ENCODE measurements around the gene NCDN. TPM values are rescaled to one million over a fixed set of nuclear protein-coding genes. Genes with fewer than 3 reads are reported as not detected.
A peak's percentile ranks its signal among the peaks of the same experiment; 100 is the strongest.

Gene NCDN
- total RNA-seq, 2 experiments from 2014 or later: 31.3 to 36.0 TPM

GRCh38 chr1:35588197-35588910, 30.8 kb downstream of the NCDN start:
- no peak overlapping the region for H3K4me3 Mint-ChIP-seq
- H3K9me3 Mint-ChIP-seq: no peaks in the 10 kb centered on the region
- no peak for DNase-seq
- peaks cover 2% of the 10 kb centered on the region for H3K36me3 Mint-ChIP-seq
- H3K4me1 Mint-ChIP-seq: peaks cover 1% of the 10 kb centered on the region
- no peaks in the 10 kb centered on the region for H3K27me3 Mint-ChIP-seq
- H3K27ac Mint-ChIP-seq: no peak overlapping the region

- Mint-ChIP-seq H3K9me3 (no peaks in the 10 kb centered on the region), H3K27ac (no peak overlapping the region), H3K4me3 (no peak overlapping the region), H3K4me1 (peaks cover 2% of the 10 kb centered on the region), H3K27me3 (no peaks in the 10 kb centered on the region), H3K36me3 (peaks cover 2% of the 10 kb centered on the region)
- no peak for DNase-seq
Observed at GRCh38 chr1:35589516-35590427, 32.2 kb downstream of the NCDN start.

- no peak overlapping the region for H3K4me3 Mint-ChIP-seq
- peaks cover 2% of the 10 kb centered on the region for H3K4me1 Mint-ChIP-seq
- H3K36me3 Mint-ChIP-seq: peaks cover 2% of the 10 kb centered on the region
- no peaks in the 10 kb centered on the region for H3K27me3 Mint-ChIP-seq
- no peak overlapping the region for H3K27ac Mint-ChIP-seq
- DNase-seq: no peak
- no peaks in the 10 kb centered on the region for H3K9me3 Mint-ChIP-seq
Observed at GRCh38 chr1:35590476-35591040, 33.0 kb downstream of the NCDN start.

- H3K27ac Mint-ChIP-seq: no peak overlapping the region
- H3K27me3 Mint-ChIP-seq: no peaks in the 10 kb centered on the region
- no peak overlapping the region for H3K4me3 Mint-ChIP-seq
- peaks cover 2% of the 10 kb centered on the region for H3K4me1 Mint-ChIP-seq
- H3K9me3 Mint-ChIP-seq: no peaks in the 10 kb centered on the region
- peaks cover 2% of the 10 kb centered on the region for H3K36me3 Mint-ChIP-seq
- no peak for DNase-seq
Observed at GRCh38 chr1:35591211-35591610, 33.6 kb downstream of the NCDN start.

GRCh38 chr1:35592991-35593769, 35.6 kb downstream of the NCDN start:
- Mint-ChIP-seq H3K27ac (no peak overlapping the region), H3K27me3 (no peaks in the 10 kb centered on the region), H3K4me1 (peaks cover 2% of the 10 kb centered on the region), H3K4me3 (no peak overlapping the region), H3K36me3 (peaks cover 2% of the 10 kb centered on the region), H3K9me3 (no peaks in the 10 kb centered on the region)
- DNase-seq: no peak

GRCh38 chr1:35594005-35594760, 36.6 kb downstream of the NCDN start:
- no peak overlapping the region for H3K4me3 Mint-ChIP-seq
- no peak overlapping the region for H3K27ac Mint-ChIP-seq
- peaks cover 2% of the 10 kb centered on the region for H3K4me1 Mint-ChIP-seq
- DNase-seq: no peak
- no peaks in the 10 kb centered on the region for H3K9me3 Mint-ChIP-seq
- no peaks in the 10 kb centered on the region for H3K27me3 Mint-ChIP-seq
- peaks cover 2% of the 10 kb centered on the region for H3K36me3 Mint-ChIP-seq

- no peak for DNase-seq
- no peak overlapping the region for H3K4me3 Mint-ChIP-seq
- H3K27me3 Mint-ChIP-seq: no peaks in the 10 kb centered on the region
- H3K27ac Mint-ChIP-seq: no peak overlapping the region
- H3K4me1 Mint-ChIP-seq: peaks cover 2% of the 10 kb centered on the region
- no peaks in the 10 kb centered on the region for H3K9me3 Mint-ChIP-seq
- H3K36me3 Mint-ChIP-seq: no peaks in the 10 kb centered on the region
Observed at GRCh38 chr1:35595684-35596083, 38.1 kb downstream of the NCDN start.

GRCh38 chr1:35597870-35598269, 40.3 kb downstream of the NCDN start:
- Mint-ChIP-seq H3K27me3 (no peaks in the 10 kb centered on the region), H3K9me3 (no peaks in the 10 kb centered on the region), H3K4me1 (peaks cover 2% of the 10 kb centered on the region), H3K36me3 (peaks cover 4% of the 10 kb centered on the region), H3K4me3 (no peak overlapping the region), H3K27ac (no peak overlapping the region)
- no peak for DNase-seq

- Mint-ChIP-seq H3K27me3 (no peaks in the 10 kb centered on the region), H3K4me3 (no peak overlapping the region), H3K9me3 (no peaks in the 10 kb centered on the region), H3K4me1 (no peaks in the 10 kb centered on the region), H3K27ac (no peak overlapping the region), H3K36me3 (peaks cover 7% of the 10 kb centered on the region)
- DNase-seq: no peak
Observed at GRCh38 chr1:35598895-35599294, 41.3 kb downstream of the NCDN start.

GRCh38 chr1:35599411-35599810, 41.8 kb downstream of the NCDN start:
- H3K27ac Mint-ChIP-seq: peak overlapping the region; percentile 2
- peaks cover 7% of the 10 kb centered on the region for H3K36me3 Mint-ChIP-seq
- H3K4me1 Mint-ChIP-seq: no peaks in the 10 kb centered on the region
- no peaks in the 10 kb centered on the region for H3K9me3 Mint-ChIP-seq
- H3K27me3 Mint-ChIP-seq: no peaks in the 10 kb centered on the region
- DNase-seq: no peak
- no peak overlapping the region for H3K4me3 Mint-ChIP-seq

- no peaks in the 10 kb centered on the region for H3K4me1 Mint-ChIP-seq
Observed at GRCh38 chr1:35600593-35600992, 43.0 kb downstream of the NCDN start.

GRCh38 chr1:35603468-35603867, 45.9 kb downstream of the NCDN start:
- DNase-seq: no peak
- peaks cover 11% of the 10 kb centered on the region for H3K4me1 Mint-ChIP-seq
- no peak overlapping the region for H3K27ac Mint-ChIP-seq
- no peak overlapping the region for H3K4me3 Mint-ChIP-seq
- H3K36me3 Mint-ChIP-seq: peaks cover 28% of the 10 kb centered on the region
- no peaks in the 10 kb centered on the region for H3K9me3 Mint-ChIP-seq
- H3K27me3 Mint-ChIP-seq: no peaks in the 10 kb centered on the region

More at GRCh38 chr1:35600593-35600992, 43.0 kb downstream of the NCDN start:
- Mint-ChIP-seq H3K4me3 (no peak overlapping the region), H3K9me3 (no peaks in the 10 kb centered on the region), H3K36me3 (peaks cover 13% of the 10 kb centered on the region), H3K27me3 (no peaks in the 10 kb centered on the region), H3K27ac (no peak overlapping the region)
- no peak for DNase-seq

- peaks cover 29% of the 10 kb centered on the region for H3K36me3 Mint-ChIP-seq
- no peak for DNase-seq
- H3K4me3 Mint-ChIP-seq: no peak overlapping the region
- no peak overlapping the region for H3K27ac Mint-ChIP-seq
- H3K9me3 Mint-ChIP-seq: no peaks in the 10 kb centered on the region
- H3K4me1 Mint-ChIP-seq: peaks cover 11% of the 10 kb centered on the region
- H3K27me3 Mint-ChIP-seq: no peaks in the 10 kb centered on the region
Observed at GRCh38 chr1:35603941-35604340, 46.3 kb downstream of the NCDN start.
